TTC549 (cell line): Measurements from ENCODE around the gene ADCY7.
A peak's percentile ranks its signal among the peaks of the same experiment; 100 is the strongest.
"Not testable (repeated sequence)": the region's sequence is repeated elsewhere in the genome, so short reads cannot be mapped to it uniquely, and the experiment has no call there.

Source experiments
- FAIRE-seq: peaks from 2 replicates; lab custom pipeline; 2012; peaks lifted over from hg19 to GRCh38; lab: Jason Lieb, UNC

The ADCY7 gene

GRCh38 chr16:50340578-50340977 lies 74.2 kb downstream of the ADCY7 start:
- no peak for FAIRE-seq

GRCh38 chr16:50343566-50343965 lies 77.2 kb downstream of the ADCY7 start:
- FAIRE-seq: not testable (repeated sequence)

DNA sequence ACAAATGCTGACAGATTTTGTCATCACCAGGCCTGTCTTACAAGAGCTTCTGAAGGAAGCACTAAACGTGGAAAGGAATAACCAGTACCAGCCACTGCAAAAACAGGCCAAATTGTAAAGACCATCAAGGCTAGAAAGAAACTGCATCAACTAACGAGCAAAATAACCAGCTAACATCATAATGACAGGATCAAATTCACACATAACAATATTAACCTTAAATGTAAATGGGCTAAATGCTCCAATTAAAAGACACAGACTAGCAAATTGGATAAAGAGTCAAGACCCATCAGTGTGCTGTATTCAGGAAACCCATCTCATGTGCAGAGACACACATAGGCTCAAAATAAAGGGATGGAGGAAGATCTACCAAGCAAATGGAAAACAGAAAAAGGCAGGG lies 78.9 kb downstream of the ADCY7 start:
- not testable (repeated sequence) for FAIRE-seq

GRCh38 chr16:50351116-50351515 lies 84.8 kb downstream of the ADCY7 start:
- no peak for FAIRE-seq

- no peak for FAIRE-seq
Observed at GRCh38 chr16:50351952-50352351, 85.6 kb downstream of the ADCY7 start.

GRCh38 chr16:50354082-50354481 lies 87.7 kb downstream of the ADCY7 start:
- no peak for FAIRE-seq

DNA sequence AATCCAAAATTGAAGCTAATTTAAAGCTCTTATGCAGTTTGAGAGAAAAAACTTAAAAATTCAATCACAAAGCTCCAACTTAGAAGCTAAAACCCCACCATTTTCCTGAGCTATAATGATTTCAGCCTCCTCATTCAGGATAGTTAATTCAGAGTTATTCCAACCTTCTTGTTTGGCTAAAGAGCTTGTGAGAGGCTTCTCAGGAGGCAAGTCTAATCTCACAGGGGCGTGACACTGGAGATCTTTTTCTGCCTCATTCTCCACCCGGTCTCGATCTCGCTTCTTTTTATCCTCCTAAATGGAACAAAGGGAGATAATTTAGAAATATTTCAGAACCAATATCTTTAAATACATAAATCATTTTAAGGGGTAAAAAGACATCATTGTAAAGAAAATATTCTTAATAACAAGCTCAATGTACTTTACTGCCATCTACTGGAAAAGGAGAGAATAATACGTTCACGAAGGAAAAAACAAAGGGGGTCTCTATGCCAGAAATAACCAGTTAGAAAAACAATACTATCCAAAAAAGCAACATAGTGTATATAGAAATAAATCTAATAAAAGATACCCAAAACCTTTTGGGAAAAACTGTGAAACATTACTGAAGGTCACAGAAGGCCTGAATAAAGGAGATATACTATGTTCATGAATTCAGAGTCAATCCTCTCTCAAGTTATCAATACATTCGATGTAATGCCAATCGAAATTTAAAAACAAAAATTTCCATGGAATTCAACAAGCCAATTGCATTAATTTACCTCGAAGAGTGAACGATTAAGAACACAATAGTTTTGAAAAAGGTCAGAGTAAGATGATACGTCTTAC lies 88.5 kb downstream of the ADCY7 start:
- peak; percentile 87 for FAIRE-seq

GRCh38 chr16:50359626-50360025 lies 93.3 kb downstream of the ADCY7 start:
- FAIRE-seq: no peak

DNA sequence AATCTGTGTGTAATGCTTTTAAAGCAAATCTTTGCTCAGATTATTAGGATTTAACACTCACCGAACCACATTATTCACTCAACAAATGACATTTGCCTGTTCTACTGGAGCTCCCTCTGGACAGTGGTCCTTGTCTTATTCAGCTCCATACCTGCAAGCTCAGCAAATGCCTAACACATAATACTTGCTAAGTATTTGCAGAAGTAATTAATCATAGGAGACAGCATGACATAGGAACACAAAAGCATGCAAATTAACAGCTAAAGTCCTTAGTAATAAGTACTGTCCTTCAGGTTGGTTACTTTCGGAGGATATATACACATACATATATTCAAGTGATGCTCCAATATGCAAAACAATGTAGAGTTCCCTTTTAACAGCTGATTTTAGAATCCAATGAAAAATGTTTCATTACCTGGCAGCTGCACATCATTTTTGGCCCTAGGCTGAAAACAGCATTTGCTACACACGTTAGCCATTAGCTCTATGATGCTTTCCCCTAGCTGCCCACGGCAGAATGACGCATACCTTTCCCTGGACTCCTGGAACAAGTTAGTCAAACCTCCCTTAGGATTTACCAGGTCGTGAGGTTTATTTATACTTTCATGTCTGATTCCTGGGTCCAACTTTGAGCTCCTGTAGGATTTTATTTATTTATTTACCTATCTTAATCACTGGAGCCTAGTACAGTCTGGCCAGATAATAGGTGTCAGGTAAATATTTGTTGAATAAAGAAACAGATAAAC lies 93.9 kb downstream of the ADCY7 start:
- no peak for FAIRE-seq

DNA sequence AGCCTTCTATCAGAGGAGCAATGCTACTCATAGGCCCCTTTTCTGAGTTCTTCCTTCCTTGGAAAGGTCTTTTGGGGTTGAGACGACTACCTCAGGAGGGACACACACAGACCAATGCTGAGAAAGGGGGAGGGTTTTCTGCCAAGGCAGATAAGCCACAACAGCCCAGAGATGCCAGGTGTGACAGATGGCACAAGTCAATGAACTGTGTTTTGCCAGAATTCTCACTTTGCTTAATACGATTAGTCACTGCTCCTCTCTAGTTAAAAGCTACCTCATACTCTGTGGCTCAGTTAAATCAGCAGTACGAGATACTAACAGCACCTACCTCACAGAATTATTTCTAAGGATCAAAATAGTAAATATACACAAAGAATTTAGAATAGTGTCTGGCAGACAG lies 94.4 kb downstream of the ADCY7 start:
- FAIRE-seq: no peak

DNA sequence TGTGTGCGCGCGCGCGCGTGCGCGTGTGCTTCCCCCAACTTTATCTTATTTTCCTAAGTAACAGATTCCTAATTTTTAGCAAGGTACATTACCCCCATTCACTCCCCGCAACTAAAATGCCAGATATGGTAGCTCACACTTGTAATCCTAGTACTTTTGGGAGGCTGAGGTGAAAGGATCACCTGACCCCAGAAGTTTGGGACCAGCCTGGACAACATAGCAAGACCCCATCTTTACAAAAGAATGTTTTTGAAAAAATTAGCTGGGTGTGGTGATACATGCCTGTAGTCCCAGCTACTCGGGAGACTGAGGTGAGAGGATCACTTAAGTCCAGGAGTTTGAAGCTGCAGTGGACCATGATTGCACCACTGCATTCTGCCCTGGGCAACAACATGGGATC lies 97.3 kb downstream of the ADCY7 start:
- no peak for FAIRE-seq

DNA sequence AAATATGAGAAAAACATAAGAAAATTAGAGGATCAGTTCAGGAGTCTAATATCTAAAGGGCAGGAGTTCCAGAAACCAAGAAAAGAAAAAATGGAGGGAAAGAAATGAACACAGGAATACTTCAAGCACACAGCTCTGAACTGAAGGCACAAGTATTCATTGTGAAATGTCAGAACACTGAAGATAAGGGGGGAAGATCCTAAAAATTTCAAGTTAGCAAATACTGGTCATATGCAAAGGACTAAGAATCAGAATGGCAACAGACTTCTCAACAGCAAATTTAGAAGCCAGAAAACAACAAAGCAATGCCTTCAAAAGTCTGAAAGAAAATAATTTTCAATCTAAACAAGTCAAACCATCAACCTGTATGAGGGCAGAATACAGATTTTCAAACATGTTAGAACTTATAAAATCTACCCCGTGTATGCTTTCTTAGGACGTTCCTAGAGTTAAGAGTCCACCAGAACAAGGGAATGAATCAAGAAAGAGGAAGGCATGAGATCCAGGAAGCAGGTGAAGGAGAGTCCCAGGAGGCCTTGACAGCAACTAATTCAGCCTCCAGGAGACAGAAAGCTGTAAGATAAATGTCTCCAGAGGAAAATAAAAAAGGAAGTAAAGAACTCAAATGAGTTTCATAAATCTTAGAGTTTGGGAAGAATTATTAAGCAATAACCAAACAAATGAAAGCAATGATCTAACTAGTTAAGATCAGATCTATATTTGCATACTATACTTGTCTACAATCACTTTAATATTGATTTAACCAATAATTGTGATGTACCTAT lies 99.6 kb downstream of the ADCY7 start:
- FAIRE-seq: no peak
